ENCODE data around the gene PPP3R2. TPM values are rescaled to one million over a fixed set of nuclear protein-coding genes. Genes with fewer than 3 reads are reported as not detected.

Gene PPP3R2
- total RNA-seq, 4 donors from 2014 or later, result not detected

DNA sequence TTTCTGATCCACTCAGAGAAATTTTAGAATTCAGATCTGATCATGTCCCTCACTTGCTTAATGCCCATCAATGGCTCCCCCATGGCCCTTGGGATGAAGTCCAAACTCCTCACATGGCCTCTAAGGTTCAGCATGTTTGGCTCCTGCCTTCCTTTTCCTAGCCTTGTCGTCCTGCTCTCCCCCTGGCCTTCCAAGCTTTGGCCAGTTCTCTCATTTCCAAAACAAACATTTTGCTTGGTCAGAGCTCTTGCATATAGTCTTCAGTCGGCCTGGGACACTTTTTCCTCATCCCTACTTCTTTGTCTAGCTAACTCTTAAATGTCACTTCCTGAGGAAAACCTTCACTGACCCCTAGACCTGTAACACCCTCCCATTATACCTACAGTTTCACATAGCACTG is 37.1 kb upstream of the PPP3R2 start:
- TF ChIP-seq, protein P1, sequence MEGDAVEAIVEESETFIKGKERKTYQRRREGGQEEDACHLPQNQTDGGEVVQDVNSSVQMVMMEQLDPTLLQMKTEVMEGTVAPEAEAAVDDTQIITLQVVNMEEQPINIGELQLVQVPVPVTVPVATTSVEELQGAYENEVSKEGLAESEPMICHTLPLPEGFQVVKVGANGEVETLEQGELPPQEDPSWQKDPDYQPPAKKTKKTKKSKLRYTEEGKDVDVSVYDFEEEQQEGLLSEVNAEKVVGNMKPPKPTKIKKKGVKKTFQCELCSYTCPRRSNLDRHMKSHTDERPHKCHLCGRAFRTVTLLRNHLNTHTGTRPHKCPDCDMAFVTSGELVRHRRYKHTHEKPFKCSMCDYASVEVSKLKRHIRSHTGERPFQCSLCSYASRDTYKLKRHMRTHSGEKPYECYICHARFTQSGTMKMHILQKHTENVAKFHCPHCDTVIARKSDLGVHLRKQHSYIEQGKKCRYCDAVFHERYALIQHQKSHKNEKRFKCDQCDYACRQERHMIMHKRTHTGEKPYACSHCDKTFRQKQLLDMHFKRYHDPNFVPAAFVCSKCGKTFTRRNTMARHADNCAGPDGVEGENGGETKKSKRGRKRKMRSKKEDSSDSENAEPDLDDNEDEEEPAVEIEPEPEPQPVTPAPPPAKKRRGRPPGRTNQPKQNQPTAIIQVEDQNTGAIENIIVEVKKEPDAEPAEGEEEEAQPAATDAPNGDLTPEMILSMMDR (IDR thresholded peaks at IDR 0.05; ENCODE audit: low read depth), result no peak

DNA sequence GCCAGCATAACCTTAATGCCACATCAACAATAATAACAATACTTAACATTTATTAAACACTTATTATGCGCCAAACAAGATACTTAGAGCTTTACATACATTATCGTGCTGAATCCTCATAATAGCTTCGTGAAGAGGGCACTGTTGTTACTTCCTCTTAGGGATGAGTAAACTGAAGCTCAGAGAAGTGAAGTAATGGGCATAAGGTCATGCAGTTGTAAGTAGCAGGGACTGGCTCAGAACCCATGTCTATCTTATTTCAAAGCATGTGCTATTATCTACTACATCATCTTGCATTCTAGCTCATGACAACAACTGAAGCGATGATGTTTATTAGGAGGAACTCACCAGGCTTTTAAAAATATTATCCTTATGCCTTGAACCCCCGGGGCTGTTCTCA is 34.9 kb upstream of the PPP3R2 start:
- TF ChIP-seq, protein P1 (IDR thresholded peaks at IDR 0.05; ENCODE audit: low read depth), result no peak

DNA sequence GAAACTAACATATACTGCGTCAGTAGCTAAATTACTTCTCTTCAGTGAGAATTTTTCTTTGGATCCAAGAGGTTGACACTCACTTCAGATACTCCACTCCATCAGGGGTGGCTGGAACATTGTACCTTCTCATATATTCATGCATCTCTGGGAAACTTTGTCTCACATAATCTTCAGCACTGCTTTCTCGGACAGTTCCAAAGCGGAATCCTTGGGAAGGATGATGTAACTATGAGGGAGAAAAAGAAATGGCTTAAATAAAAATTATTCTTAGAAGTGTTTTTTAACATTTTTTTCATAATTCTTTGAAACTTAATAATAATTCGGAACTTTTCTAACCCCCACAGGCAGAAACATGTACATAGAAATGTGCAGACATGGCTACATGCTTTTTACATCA is 33.4 kb upstream of the PPP3R2 start:
- TF ChIP-seq, protein P1 (IDR thresholded peaks at IDR 0.05; ENCODE audit: low read depth), result no peak

DNA sequence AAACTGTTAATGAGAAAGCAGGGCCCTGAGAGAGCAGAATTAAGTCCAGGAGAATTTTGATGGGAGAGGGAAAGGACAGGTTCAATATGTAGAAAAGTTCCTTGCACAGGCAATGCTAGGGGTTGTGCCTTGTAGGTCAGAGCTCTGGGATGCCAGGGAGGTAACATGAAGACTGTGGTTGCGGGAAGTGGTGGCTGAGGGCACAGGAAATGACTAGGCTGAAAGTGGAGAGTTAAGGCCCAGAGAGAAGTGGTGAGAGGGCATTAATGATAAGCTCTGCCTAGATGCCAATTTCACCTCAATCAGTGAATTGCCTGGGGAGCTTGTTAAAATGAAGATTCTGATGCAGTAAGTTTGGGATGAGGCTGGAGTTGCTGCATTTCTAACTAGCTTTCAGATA is 31.5 kb upstream of the PPP3R2 start:
- TF ChIP-seq, protein P1 (IDR thresholded peaks at IDR 0.05; ENCODE audit: low read depth), result no peak

DNA sequence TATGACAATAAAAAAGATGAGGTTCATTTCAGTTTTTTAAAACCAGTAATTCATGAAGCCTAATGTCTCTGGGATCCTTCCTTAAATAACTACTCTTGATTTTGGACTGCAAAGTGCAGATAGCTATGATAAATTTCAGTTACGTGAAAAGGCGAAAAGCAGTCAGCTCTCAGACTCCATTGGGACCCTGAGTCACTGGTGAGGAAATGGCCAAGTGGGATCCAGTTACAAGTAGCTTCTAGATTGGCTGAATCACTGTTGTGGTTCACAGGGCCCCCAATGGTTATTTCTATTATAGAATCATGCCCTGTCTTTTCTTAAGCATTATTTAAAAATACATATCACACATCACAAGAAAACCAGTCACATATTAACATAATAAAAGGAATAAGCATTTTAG is 31.1 kb upstream of the PPP3R2 start:
- TF ChIP-seq, protein P1 (IDR thresholded peaks at IDR 0.05; ENCODE audit: low read depth), result no peak

DNA sequence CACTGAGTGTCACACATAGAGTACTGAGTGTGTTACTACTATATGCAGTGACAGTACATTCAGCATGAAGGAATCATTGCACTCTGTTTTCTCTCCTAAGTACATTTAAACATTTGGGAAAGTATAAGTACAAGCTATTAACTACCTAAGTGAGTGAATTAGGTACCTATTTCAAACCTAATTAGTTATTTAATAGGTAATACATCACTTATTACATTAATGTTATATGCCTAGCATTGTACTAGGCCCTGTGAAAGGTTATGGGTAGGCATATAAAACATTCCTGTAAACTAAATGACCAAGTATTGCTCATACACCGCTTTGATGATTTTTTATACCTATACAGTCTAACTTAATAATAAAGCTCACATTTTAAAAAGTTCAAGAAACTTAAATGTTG is 25.7 kb upstream of the PPP3R2 start:
- TF ChIP-seq, protein P1 (IDR thresholded peaks at IDR 0.05; ENCODE audit: low read depth), result no peak

DNA sequence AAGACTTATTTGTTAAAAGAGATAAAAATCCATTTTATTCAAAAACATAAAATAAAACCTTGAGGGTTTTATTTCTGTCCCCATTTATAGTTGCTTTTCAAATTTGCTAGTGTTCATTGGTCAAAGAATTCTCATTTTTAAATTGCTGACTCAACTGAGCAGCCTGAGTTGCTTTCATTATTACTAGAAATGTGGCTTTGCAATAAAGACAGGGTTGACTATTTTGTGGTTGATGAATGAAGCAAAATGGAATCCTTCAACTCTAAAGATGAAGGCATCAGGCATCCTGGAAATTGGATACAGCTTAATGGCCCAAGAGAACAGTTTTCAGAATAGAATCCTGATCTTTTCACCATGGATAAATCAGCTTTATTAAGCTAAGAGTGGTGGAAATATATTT is 23.9 kb upstream of the PPP3R2 start:
- TF ChIP-seq, protein P1 (IDR thresholded peaks at IDR 0.05; ENCODE audit: low read depth), result no peak
